IMR-90 (cell line): ENCODE results near the gene KCNH4.

Experiments used
- BHLHE40 ChIP-seq: fragments of 150-350 bp; IDR thresholded peaks from 2 replicates; pipeline ENCODE4 v1.6.1; 2016; ENCODE audit warnings: mild to moderate bottlenecking, low read depth, low read length
- ELK1 ChIP-seq: fragments of 150-350 bp; IDR thresholded peaks from 2 replicates; pipeline ENCODE4 v1.6.1; 2016; ENCODE audit warnings: low read depth, mild to moderate bottlenecking, low read length, moderate library complexity, borderline replicate concordance
- MAZ ChIP-seq: IDR thresholded peaks from 2 replicates; pipeline ENCODE4 v1.6.1; 2012; ENCODE audit warnings: low read depth, mild to moderate bottlenecking, low read length, improper control_type of control experiment, moderate library complexity, borderline replicate concordance
- POLR2A ChIP-seq: IDR thresholded peaks from 2 replicates; pipeline ENCODE4 v1.6.1; 2012; ENCODE audit warnings: mild to moderate bottlenecking, low read depth, low read length
- SMC3 ChIP-seq: fragments of 150-350 bp; IDR thresholded peaks from 2 replicates; pipeline ENCODE4 v1.6.1; 2016; ENCODE audit warnings: low read depth, mild to moderate bottlenecking, antibody characterized with exemption, low read length, moderate library complexity
- TF ChIP-seq, protein P1 (sequence below): conservative IDR thresholded peaks from 2 replicates; pipeline ENCODE4 v1.5.1; 2012; ENCODE audit warnings: mild to moderate bottlenecking, low read depth, low read length, improper control_type of control experiment

GRCh38 chr17:42165751-42166150, 15.2 kb downstream of the KCNH4 start:
- TF ChIP-seq, protein P1, sequence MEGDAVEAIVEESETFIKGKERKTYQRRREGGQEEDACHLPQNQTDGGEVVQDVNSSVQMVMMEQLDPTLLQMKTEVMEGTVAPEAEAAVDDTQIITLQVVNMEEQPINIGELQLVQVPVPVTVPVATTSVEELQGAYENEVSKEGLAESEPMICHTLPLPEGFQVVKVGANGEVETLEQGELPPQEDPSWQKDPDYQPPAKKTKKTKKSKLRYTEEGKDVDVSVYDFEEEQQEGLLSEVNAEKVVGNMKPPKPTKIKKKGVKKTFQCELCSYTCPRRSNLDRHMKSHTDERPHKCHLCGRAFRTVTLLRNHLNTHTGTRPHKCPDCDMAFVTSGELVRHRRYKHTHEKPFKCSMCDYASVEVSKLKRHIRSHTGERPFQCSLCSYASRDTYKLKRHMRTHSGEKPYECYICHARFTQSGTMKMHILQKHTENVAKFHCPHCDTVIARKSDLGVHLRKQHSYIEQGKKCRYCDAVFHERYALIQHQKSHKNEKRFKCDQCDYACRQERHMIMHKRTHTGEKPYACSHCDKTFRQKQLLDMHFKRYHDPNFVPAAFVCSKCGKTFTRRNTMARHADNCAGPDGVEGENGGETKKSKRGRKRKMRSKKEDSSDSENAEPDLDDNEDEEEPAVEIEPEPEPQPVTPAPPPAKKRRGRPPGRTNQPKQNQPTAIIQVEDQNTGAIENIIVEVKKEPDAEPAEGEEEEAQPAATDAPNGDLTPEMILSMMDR, result no peak
- no peak for TF ChIP-seq POLR2A
- TF ChIP-seq BHLHE40, result no peak
- TF ChIP-seq MAZ, result no peak
- no peak for TF ChIP-seq SMC3
- no peak for TF ChIP-seq ELK1
